ENCODE results near the gene IGFBP7. TPM values are rescaled to one million over a fixed set of nuclear protein-coding genes. Genes with fewer than 3 reads are reported as not detected.
"Not testable (repeated sequence)": the region's sequence is repeated elsewhere in the genome, so short reads cannot be mapped to it uniquely, and the experiment has no call there.

Gene IGFBP7
- total and polyA plus RNA-seq, 7 experiments from 2014 or later: 0.37 to 16.7 (median 0.80) TPM; not detected in 3

- intact Hi-C loops (cut with micrococcal nuclease); H3K9me3 ChIP-seq (ENCODE audit: control insufficient read depth in 2 of 3, low read length in 3 of 3); CTCF ChIA-PET; POLR2A ChIA-PET; DNase-seq; H3K27ac Mint-ChIP-seq; ATAC-seq; H3K4me3 Mint-ChIP-seq; H3K36me3 Mint-ChIP-seq; H3K36me3 ChIP-seq (ENCODE audit: control insufficient read depth in 2 of 3, insufficient read depth in 3 of 3, low read length in 3 of 3); H3K27ac ChIP-seq (ENCODE audit: low read depth, low read length); H3K4me1 ChIP-seq (ENCODE audit: control insufficient read depth in 2 of 2, insufficient read depth in 2 of 2, low read length in 2 of 2); H3K4me3 ChIP-seq (ENCODE audit: low read length); H3K27me3 ChIP-seq (ENCODE audit: control insufficient read depth in 2 of 2, insufficient read depth in 2 of 2, low read length in 2 of 2); H3K9me3 Mint-ChIP-seq; H3K4me1 Mint-ChIP-seq: not testable (repeated sequence)
- H3K27me3 Mint-ChIP-seq: peaks cover 9 to 20% (median 17%) of the 10 kb centered on the region in 5 donors
These were observed 63.1 kb downstream of the IGFBP7 start for GRCh38 chr4:57047046-57047445.

DNA sequence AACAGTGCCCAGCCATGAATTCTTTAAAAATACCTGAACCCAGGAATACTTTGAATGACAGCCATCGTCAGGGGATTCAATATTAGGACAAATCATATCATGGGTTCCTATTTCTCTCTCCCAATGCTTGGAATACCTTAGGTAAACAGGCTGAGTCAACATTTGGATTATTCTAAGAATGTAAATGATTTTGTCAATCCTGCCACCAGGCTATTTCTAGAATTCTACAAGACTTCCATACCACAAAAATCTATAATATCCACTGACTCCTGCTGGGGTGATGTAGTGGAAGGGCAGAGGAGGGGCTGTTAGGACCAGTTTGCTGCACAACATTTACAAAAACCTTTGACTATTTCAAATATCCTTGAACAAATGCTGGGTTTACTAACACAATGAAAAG, 65.2 kb downstream of the IGFBP7 start:
- intact Hi-C loops (cut with micrococcal nuclease): no loop called here
- CTCF ChIA-PET: no interaction called here
- no peak overlapping the region for H3K4me3 Mint-ChIP-seq
- POLR2A ChIA-PET: no interaction called here
- no peaks in the 10 kb centered on the region for H3K4me1 ChIP-seq (ENCODE audit: control insufficient read depth in 2 of 2, insufficient read depth in 2 of 2, low read length in 2 of 2)
- no peak overlapping the region for H3K27ac Mint-ChIP-seq
- H3K27ac ChIP-seq (ENCODE audit: low read depth, low read length): no peak overlapping the region
- no peak for DNase-seq
- H3K36me3 Mint-ChIP-seq: peaks cover 0 to 7% (median 0%) of the 10 kb centered on the region in 5 donors
- no peak for ATAC-seq
- H3K4me1 Mint-ChIP-seq: peaks cover 0 to 2% (median 0%) of the 10 kb centered on the region in 7 donors
- no peaks in the 10 kb centered on the region for H3K9me3 ChIP-seq (ENCODE audit: control insufficient read depth in 2 of 3, low read length in 3 of 3)
- no peak overlapping the region for H3K4me3 ChIP-seq (ENCODE audit: low read length)
- no peaks in the 10 kb centered on the region for H3K36me3 ChIP-seq (ENCODE audit: control insufficient read depth in 2 of 3, insufficient read depth in 3 of 3, low read length in 3 of 3)
- H3K27me3 Mint-ChIP-seq: peaks cover 15 to 26% (median 19%) of the 10 kb centered on the region in 5 donors
- H3K9me3 Mint-ChIP-seq: peaks cover 0 to 8% (median 0%) of the 10 kb centered on the region in 11 donors
- H3K27me3 ChIP-seq (ENCODE audit: control insufficient read depth in 2 of 2, insufficient read depth in 2 of 2, low read length in 2 of 2): peaks cover 0 to 2% of the 10 kb centered on the region in 2 donors

- Mint-ChIP-seq H3K4me3 (no peak overlapping the region), H3K36me3 (peaks cover 0 to 7% (median 0%) of the 10 kb centered on the region in 5 donors), H3K4me1 (no peaks in the 10 kb centered on the region), H3K27ac (no peak overlapping the region), H3K9me3 (peaks cover 0 to 8% (median 0%) of the 10 kb centered on the region in 11 donors), H3K27me3 (peaks cover 16 to 27% (median 23%) of the 10 kb centered on the region in 5 donors)
- Histone ChIP-seq H3K9me3 (ENCODE audit: control insufficient read depth in 2 of 3, low read length in 3 of 3) (no peaks in the 10 kb centered on the region), H3K4me1 (ENCODE audit: control insufficient read depth in 2 of 2, insufficient read depth in 2 of 2, low read length in 2 of 2) (no peaks in the 10 kb centered on the region), H3K4me3 (ENCODE audit: low read length) (no peak overlapping the region), H3K36me3 (ENCODE audit: control insufficient read depth in 2 of 3, insufficient read depth in 3 of 3, low read length in 3 of 3) (no peaks in the 10 kb centered on the region), H3K27me3 (ENCODE audit: control insufficient read depth in 2 of 2, insufficient read depth in 2 of 2, low read length in 2 of 2) (peaks cover 0 to 2% of the 10 kb centered on the region in 2 donors), H3K27ac (ENCODE audit: low read depth, low read length) (no peak overlapping the region)
- intact Hi-C loops (cut with micrococcal nuclease): no loop called here
- POLR2A ChIA-PET: no interaction called here
- ATAC-seq (no peak), DNase-seq (no peak)
- CTCF ChIA-PET: no interaction called here
These were observed 65.9 kb downstream of the IGFBP7 start for GRCh38 chr4:57044279-57044678.

- Mint-ChIP-seq H3K4me3 (no peak overlapping the region), H3K27ac (no peak overlapping the region), H3K4me1 (no peaks in the 10 kb centered on the region), H3K27me3 (peaks cover 15 to 29% (median 25%) of the 10 kb centered on the region in 5 donors), H3K9me3 (peaks cover 0 to 8% (median 0%) of the 10 kb centered on the region in 11 donors), H3K36me3 (peaks cover 0 to 7% (median 0%) of the 10 kb centered on the region in 5 donors)
- POLR2A ChIA-PET: no interaction called here
- Histone ChIP-seq H3K9me3 (ENCODE audit: control insufficient read depth in 2 of 3, low read length in 3 of 3) (no peaks in the 10 kb centered on the region), H3K4me1 (ENCODE audit: control insufficient read depth in 2 of 2, insufficient read depth in 2 of 2, low read length in 2 of 2) (no peaks in the 10 kb centered on the region), H3K27ac (ENCODE audit: low read depth, low read length) (no peak overlapping the region), H3K36me3 (ENCODE audit: control insufficient read depth in 2 of 3, insufficient read depth in 3 of 3, low read length in 3 of 3) (no peaks in the 10 kb centered on the region), H3K4me3 (ENCODE audit: low read length) (no peak overlapping the region), H3K27me3 (ENCODE audit: control insufficient read depth in 2 of 2, insufficient read depth in 2 of 2, low read length in 2 of 2) (peaks cover 0 to 2% of the 10 kb centered on the region in 2 donors)
- ATAC-seq (no peak), DNase-seq (no peak)
- intact Hi-C loops (cut with micrococcal nuclease): no loop called here
- CTCF ChIA-PET: no interaction called here
These were observed 66.6 kb downstream of the IGFBP7 start for GRCh38 chr4:57043347-57044251.

GRCh38 chr4:57042711-57043169, 67.4 kb downstream of the IGFBP7 start:
- H3K36me3 ChIP-seq (ENCODE audit: control insufficient read depth in 2 of 3, insufficient read depth in 3 of 3, low read length in 3 of 3): no peaks in the 10 kb centered on the region
- Mint-ChIP-seq H3K4me1 (no peaks in the 10 kb centered on the region), H3K27ac (no peak overlapping the region), H3K9me3 (peaks cover 0 to 8% (median 0%) of the 10 kb centered on the region in 11 donors), H3K27me3 (peaks cover 19 to 38% (median 28%) of the 10 kb centered on the region in 5 donors), H3K36me3 (peaks cover 0 to 7% (median 0%) of the 10 kb centered on the region in 5 donors), H3K4me3 (no peak overlapping the region)
- POLR2A ChIA-PET: no interaction called here
- H3K27ac ChIP-seq (ENCODE audit: low read depth, low read length): no peak overlapping the region
- CTCF ChIA-PET: no interaction called here
- no peaks in the 10 kb centered on the region for H3K9me3 ChIP-seq (ENCODE audit: control insufficient read depth in 2 of 3, low read length in 3 of 3)
- H3K4me3 ChIP-seq (ENCODE audit: low read length): no peak overlapping the region
- H3K4me1 ChIP-seq (ENCODE audit: control insufficient read depth in 2 of 2, insufficient read depth in 2 of 2, low read length in 2 of 2): no peaks in the 10 kb centered on the region
- no peak for ATAC-seq
- intact Hi-C loops (cut with micrococcal nuclease): no loop called here
- H3K27me3 ChIP-seq (ENCODE audit: control insufficient read depth in 2 of 2, insufficient read depth in 2 of 2, low read length in 2 of 2): peaks cover 0 to 2% of the 10 kb centered on the region in 2 donors
- no peak for DNase-seq

- H3K27ac Mint-ChIP-seq: no peak overlapping the region
- CTCF ChIA-PET: interaction anchor here (0.6 kb wide), 1 partner anchor 42 kb away, joined by 4 read pairs; no protein-coding TSS in a partner anchor
- intact Hi-C loops (cut with micrococcal nuclease): no loop called here
These were observed 69.2 kb downstream of the IGFBP7 start for GRCh38 chr4:57041020-57041419.

More at GRCh38 chr4:57041020-57041419, 69.2 kb downstream of the IGFBP7 start:
- H3K27me3 ChIP-seq (ENCODE audit: control insufficient read depth in 2 of 2, insufficient read depth in 2 of 2, low read length in 2 of 2): peaks cover 0 to 2% of the 10 kb centered on the region in 2 donors
- POLR2A ChIA-PET: no interaction called here
- H3K27ac ChIP-seq (ENCODE audit: low read depth, low read length): no peak overlapping the region
- no peaks in the 10 kb centered on the region for H3K36me3 ChIP-seq (ENCODE audit: control insufficient read depth in 2 of 3, insufficient read depth in 3 of 3, low read length in 3 of 3)
- H3K4me3 ChIP-seq (ENCODE audit: low read length): no peak overlapping the region
- Mint-ChIP-seq H3K4me1 (no peaks in the 10 kb centered on the region), H3K9me3 (no peaks in the 10 kb centered on the region), H3K36me3 (no peaks in the 10 kb centered on the region), H3K4me3 (no peak overlapping the region), H3K27me3 (peaks cover 13 to 30% (median 20%) of the 10 kb centered on the region in 5 donors)
- ATAC-seq: no peak
- H3K9me3 ChIP-seq (ENCODE audit: control insufficient read depth in 2 of 3, low read length in 3 of 3): no peaks in the 10 kb centered on the region
- no peaks in the 10 kb centered on the region for H3K4me1 ChIP-seq (ENCODE audit: control insufficient read depth in 2 of 2, insufficient read depth in 2 of 2, low read length in 2 of 2)
- DNase-seq: no peak

Data from naive thymus-derived CD4-positive, alpha-beta T cell (primary cell).